Measurements from ENCODE around the gene TCP10L. TPM values are rescaled to one million over a fixed set of nuclear protein-coding genes. Genes with fewer than 3 reads are reported as not detected.

TCP10L gene
- total and polyA plus RNA-seq, 2 of the 8 experiments (the other 6 are each of a cell fraction or from before 2014, with no cell fraction given) = 0.45 to 0.99 TPM

DNA sequence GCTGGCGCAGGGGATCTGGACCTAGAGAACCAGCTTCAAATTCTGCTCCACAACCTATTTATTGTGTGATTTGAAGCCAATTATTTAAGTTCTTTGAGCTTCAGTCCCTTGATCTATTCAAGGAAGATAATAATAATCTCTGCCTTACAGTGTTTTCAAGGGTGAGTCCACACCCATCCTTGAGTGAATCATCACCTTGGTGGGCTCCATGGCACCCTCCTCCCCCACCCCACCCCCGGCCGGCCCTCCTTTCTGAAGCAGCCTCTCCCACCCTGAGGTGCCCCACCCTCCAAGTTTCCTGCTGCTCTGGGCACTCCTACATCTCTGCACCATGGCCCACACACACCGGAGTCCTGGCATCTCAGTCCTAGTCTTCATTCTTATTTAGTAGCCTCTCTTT is 38.3 kb downstream of the TCP10L start:
- H2AK5ac ChIP-seq (ENCODE audit: low read depth, low read length) = no peak overlapping the region
- no peak overlapping the region for H2BK20ac ChIP-seq (ENCODE audit: low read length)
- no peak overlapping the region for H4K5ac ChIP-seq (ENCODE audit: insufficient read length, low read depth, low read length)
- no peak overlapping the region for H2BK120ac ChIP-seq (replicated peaks; ENCODE audit: low read depth, low read length)
- H2BK5ac ChIP-seq (ENCODE audit: low read depth, low read length) = no peak overlapping the region
- H3K79me1 ChIP-seq (ENCODE audit: low read depth, low read length) = no peaks in the 10 kb centered on the region
- H2BK12ac ChIP-seq (ENCODE audit: low read depth, low read length) = no peak overlapping the region
- H3K56ac ChIP-seq (replicated peaks; ENCODE audit: insufficient read length, low read depth, low read length) = no peak overlapping the region
- H3K4me1 ChIP-seq (replicated peaks in 1 of 4; ENCODE audit: control insufficient read depth in 3 of 4, insufficient read depth in 4 of 4, low read length in 3 of 4) = no peaks in the 10 kb centered on the region; a peak in 3 of 7 replicates
- H2BK15ac ChIP-seq (ENCODE audit: low read length) = no peak overlapping the region
- no peak overlapping the region for H4K91ac ChIP-seq (replicated peaks; ENCODE audit: insufficient read length, low read length)
- no peaks in the 10 kb centered on the region for H3K79me2 ChIP-seq (ENCODE audit: control insufficient read depth in 1 of 2, insufficient read depth in 2 of 2, low read length in 2 of 2)
- H3K27ac ChIP-seq (ENCODE audit: low read depth, low read length) = no peak overlapping the region
- H3K4ac ChIP-seq (replicated peaks; ENCODE audit: insufficient read length, low read depth, low read length) = no peak overlapping the region
- no peaks in the 10 kb centered on the region for H3K36me3 ChIP-seq (ENCODE audit: control insufficient read depth in 2 of 4, insufficient read depth in 4 of 4, low read length in 3 of 4)
- H3K23ac ChIP-seq (ENCODE audit: insufficient read length) = no peak overlapping the region
- H4K20me1 ChIP-seq (replicated peaks in 1 of 2; ENCODE audit: control insufficient read depth in 1 of 2, insufficient read depth in 2 of 2, low read length in 2 of 2) = no peaks in the 10 kb centered on the region
- DNase-seq (ENCODE audit: low read depth in 1 of 2, low spot score in 2 of 2) (no peak), FAIRE-seq (no peak)
- no peak overlapping the region for H3K18ac ChIP-seq (ENCODE audit: extremely low read depth, low read length)
- POLR2A ChIA-PET (ENCODE audit: partially characterized antibody) = no interaction called here
- WGBS, 2 experiments (ENCODE audit: extremely low coverage in 1 of 2, insufficient coverage in 1 of 2, insufficient read length in 1 of 2, insufficient replicate concordance in 2 of 2, low coverage in 1 of 2, low lambda C conversion rate in 2 of 2, missing lambda C conversion rate in 1 of 2) = 80% methylated on average over 4 of the region's 4 CpGs; no CpG with 5 or more reads in 1 of the 2 experiments
- no peaks in the 10 kb centered on the region for H3K27me3 ChIP-seq (replicated peaks in 1 of 4; ENCODE audit: control insufficient read depth in 3 of 4, extremely low read depth in 1 of 4, insufficient read depth in 3 of 4, low read length in 3 of 4)
- H3K14ac ChIP-seq (ENCODE audit: insufficient read length) = no peak overlapping the region
- CTCF ChIA-PET (ENCODE audit: partially characterized antibody) = interaction anchor here (0.6 to 1.8 kb wide), 4 partner anchors 13 to 66 kb away, joined by 3 to 5 read pairs (median 4); no protein-coding TSS in a partner anchor
- no peak overlapping the region for H4K8ac ChIP-seq (ENCODE audit: extremely low read depth, insufficient read depth, low read length)
- no peak overlapping the region for H2AFZ ChIP-seq (ENCODE audit: low read length)
- no peaks in the 10 kb centered on the region for H3K9me3 ChIP-seq (ENCODE audit: insufficient read depth in 2 of 2, low read depth in 1 of 2, low read length in 1 of 2)
- H3K9ac ChIP-seq (replicated peaks in 1 of 4; ENCODE audit: extremely low read depth in 1 of 4, low read depth in 3 of 4, low read length in 3 of 4) = no peak overlapping the region
- H3K23me2 ChIP-seq (ENCODE audit: low read depth, low read length) = no peaks in the 10 kb centered on the region
- H3K4me2 ChIP-seq (ENCODE audit: insufficient read depth in 1 of 2, low read depth in 2 of 2, low read length in 2 of 2) = no peak overlapping the region
- H3K4me3 ChIP-seq (ENCODE audit: extremely low read depth in 1 of 4, insufficient read depth in 2 of 4, low read depth in 3 of 4, low read length in 4 of 4) = no peak overlapping the region
- TF ChIP-seq ASH2L (IDR thresholded peaks at IDR 0.05; ENCODE audit: low read length) = no peak

All from H1 (cell line).